Liver (tissue), 9 donors: ENCODE measurements around the gene MICU1. TPM values are rescaled to one million over a fixed set of nuclear protein-coding genes. Genes with fewer than 3 reads are reported as not detected.

ENCODE experiments used
- DNase-seq: peaks from one replicate; pipeline ENCODE4 v3.0.0-alpha.2; 2017; ENCODE audit warnings: low spot score
- H3K27ac ChIP-seq, 2 donors: one replicate each; pipeline ENCODE4 v1.7.0; 2013; ENCODE audit warnings: inconsistent platforms in 2 of 2, low read length in 2 of 2, control low read depth in 1 of 2, low read depth in 1 of 2, mild to moderate bottlenecking in 1 of 2
- H3K27me3 ChIP-seq, 4 donors: one replicate each; pipeline versions ENCODE4 v1.6.1 to v1.7.0; 2013; ENCODE audit warnings: low read length in 3 of 4, inconsistent platforms in 1 of 4, mild to moderate bottlenecking in 1 of 4, moderate library complexity in 1 of 4; ENCODE audit not compliant: control insufficient read depth in 4 of 4, insufficient read depth in 4 of 4
- H3K36me3 ChIP-seq, 4 donors: one replicate each; pipeline versions ENCODE4 v1.6.1 to v1.7.0; 2013; ENCODE audit warnings: low read length in 3 of 4, mild to moderate bottlenecking in 3 of 4, low read depth in 1 of 4, moderate library complexity in 1 of 4; ENCODE audit not compliant: control insufficient read depth in 4 of 4, insufficient read depth in 3 of 4
- H3K4me1 ChIP-seq, 4 donors: one replicate each; pipeline versions ENCODE4 v1.6.1 to v1.7.0; 2013; ENCODE audit warnings: low read length in 3 of 4, mild to moderate bottlenecking in 3 of 4, moderate library complexity in 1 of 4; ENCODE audit not compliant: control insufficient read depth in 4 of 4, insufficient read depth in 4 of 4
- H3K4me3 ChIP-seq, 3 donors: one replicate each; pipeline versions ENCODE4 v1.6.1 to v1.7.0; 2013; ENCODE audit warnings: low read length in 3 of 3, control low read depth in 1 of 3, low read depth in 1 of 3, mild to moderate bottlenecking in 1 of 3
- H3K9ac ChIP-seq, 2 donors: one replicate each; pipeline ENCODE4 v1.7.0; 2013; ENCODE audit warnings: low read length in 2 of 2, mild to moderate bottlenecking in 2 of 2, moderate library complexity in 2 of 2, control low read depth in 1 of 2, low read depth in 1 of 2
- H3K9me3 ChIP-seq, 4 donors: one replicate each; pipeline versions ENCODE4 v1.6.1 to v1.7.0; 2013; ENCODE audit warnings: low read length in 3 of 4; ENCODE audit not compliant: control insufficient read depth in 4 of 4
- ATF3 ChIP-seq: IDR thresholded peaks from 2 replicates; pipeline ENCODE4 v1.6.1; 2016; ENCODE audit warnings: antibody characterized with exemption
- CTCF ChIP-seq: fragments of 150-350 bp; IDR thresholded peaks from 2 replicates; pipeline ENCODE4 v1.5.1; 2017; ENCODE audit warnings: improper control_type of control experiment, low read depth, low read length; ENCODE audit not compliant: missing input control
- EGR1 ChIP-seq, 2 donors: IDR thresholded peaks; 2 replicates each; pipeline ENCODE4 v1.6.1; 2016 to 2018; ENCODE audit warnings: antibody characterized with exemption in 2 of 2, low read depth in 2 of 2
- FOXA1 ChIP-seq: IDR thresholded peaks from 2 replicates; pipeline ENCODE4 v1.6.1; 2016; ENCODE audit warnings: antibody characterized with exemption
- FOXA2 ChIP-seq: IDR thresholded peaks from 2 replicates; pipeline ENCODE4 v1.6.1; 2016; ENCODE audit warnings: antibody characterized with exemption
- GABPA ChIP-seq, 2 donors: IDR thresholded peaks in 1 of 2; conservative IDR thresholded peaks in 1 of 2; 2 replicates each; pipeline ENCODE4 v1.6.1; 2016; ENCODE audit warnings: antibody characterized with exemption in 2 of 2, mild to moderate bottlenecking in 1 of 2, moderate library complexity in 1 of 2
- HNF4A ChIP-seq, 2 donors: conservative IDR thresholded peaks; 2 replicates each; pipeline ENCODE4 v1.6.1; 2016; ENCODE audit warnings: antibody characterized with exemption in 2 of 2, mild to moderate bottlenecking in 2 of 2
- HNF4G ChIP-seq: IDR thresholded peaks from 2 replicates; pipeline ENCODE4 v1.6.1; 2016; ENCODE audit warnings: antibody characterized with exemption
- JUND ChIP-seq, 2 donors: IDR thresholded peaks; 2 replicates each; pipeline ENCODE4 v1.6.1; 2016; ENCODE audit warnings: antibody characterized with exemption in 2 of 2
- MAX ChIP-seq: IDR thresholded peaks from 2 replicates; pipeline ENCODE4 v1.6.1; 2016; ENCODE audit warnings: antibody characterized with exemption
- NR2F2 ChIP-seq: IDR thresholded peaks from 2 replicates; pipeline ENCODE4 v1.6.1; 2016; ENCODE audit warnings: antibody characterized with exemption
- RAD21 ChIP-seq, 2 donors: IDR thresholded peaks; 2 replicates each; pipeline ENCODE4 v1.6.1; 2016; ENCODE audit warnings: antibody characterized with exemption in 2 of 2, mild to moderate bottlenecking in 2 of 2
- REST ChIP-seq: IDR thresholded peaks from 2 replicates; pipeline ENCODE4 v1.6.1; 2016; ENCODE audit warnings: antibody characterized with exemption, mild to moderate bottlenecking
- RXRA ChIP-seq, 2 donors: IDR thresholded peaks; 2 replicates each; pipeline ENCODE4 v1.6.1; 2017 to 2018; ENCODE audit warnings: antibody characterized with exemption in 2 of 2, mild to moderate bottlenecking in 1 of 2
- SP1 ChIP-seq: IDR thresholded peaks from 2 replicates; pipeline ENCODE4 v1.6.1; 2018; ENCODE audit warnings: antibody characterized with exemption, mild to moderate bottlenecking
- TAF1 ChIP-seq: conservative IDR thresholded peaks from 2 replicates; pipeline ENCODE4 v1.6.1; 2016; ENCODE audit warnings: antibody characterized with exemption, mild to moderate bottlenecking
- YY1 ChIP-seq: IDR thresholded peaks from 2 replicates; pipeline ENCODE4 v1.6.1; 2016; ENCODE audit warnings: antibody characterized with exemption, mild to moderate bottlenecking
- ZBTB33 ChIP-seq: IDR thresholded peaks from 2 replicates; pipeline ENCODE4 v1.6.1; 2016; ENCODE audit warnings: antibody characterized with exemption
- WGBS: extraction: QIAGEN DNeasy Blood & Tissue Kit; methylation state at CpG from one replicate; pipeline ENCODE4 v1.1.7; 2013; 5-methylcytosine and 5-hydroxymethylcytosine counted together
- polyA plus RNA-seq, 2 donors: library from polyadenylated mRNA; stranded (reverse) in 1 of 2; unstranded in 1 of 2; fragments of 200-250 nt in 1 of 2; fragments of >200 nt in 1 of 2; fragmentation: Nextera tagmentation in 1 of 2; extraction: Ambion mirVana in 1 of 2; gene quantifications; one replicate each; pipeline versions ENCODE4 v1.2.1 to v1.2.3, GENCODE V29; 2013 to 2015
- total RNA-seq, 2 donors: library from RNA; depleted of rRNA; stranded (reverse); fragments of >200 nt; gene quantifications; one replicate each; pipeline ENCODE4 v1.2.3, GENCODE V29; 2014
- donor health status: healthy.
- donor health status: healthy.
- donor health status: healthy.
- donor health status: healthy.
- donor health status: healthy.

MICU1 gene
- total and polyA plus RNA-seq, 4 donors: 26.4 to 47.4 (median 32.1) TPM

GRCh38 chr10:72466018-72466417 lies 159.9 kb downstream of the MICU1 start:
- no peaks in the 10 kb centered on the region for H3K27me3 ChIP-seq
- H3K9ac ChIP-seq: no peak overlapping the region
- no peaks in the 10 kb centered on the region for H3K9me3 ChIP-seq
- TF ChIP-seq SP1 (no peak), RXRA (IDR thresholded peaks at IDR 0.05) (no peak), ATF3 (no peak), RAD21 (IDR thresholded peaks at IDR 0.05) (no peak), TAF1 (no peak), HNF4G (no peak), CTCF (no peak), HNF4A (conservative IDR thresholded peaks at IDR 0.05) (no peak), GABPA (IDR thresholded peaks at IDR 0.05 in 1 of 2, conservative IDR thresholded peaks at IDR 0.05 in 1 of 2) (no peak), FOXA2 (no peak), FOXA1 (no peak), EGR1 (IDR thresholded peaks at IDR 0.05; ENCODE audit: low read depth in 2 of 2) (no peak), NR2F2 (no peak), YY1 (no peak), MAX (no peak), JUND (IDR thresholded peaks at IDR 0.05) (no peak), ZBTB33 (no peak)
- 92% methylated on average over 4 of the region's 4 CpGs for WGBS
- DNase-seq: no peak
- no peak overlapping the region for H3K27ac ChIP-seq
- peaks cover 0 to 2% (median 0%) of the 10 kb centered on the region in 4 donors for H3K4me1 ChIP-seq
- peaks cover 0 to 31% (median 21%) of the 10 kb centered on the region in 4 donors for H3K36me3 ChIP-seq
- no peak overlapping the region for H3K4me3 ChIP-seq

- no peak for DNase-seq
- no peak for TF ChIP-seq NR2F2
- WGBS: 72% methylated on average over 2 of the region's 2 CpGs
These were observed 161.4 kb downstream of the MICU1 start for GRCh38 chr10:72464438-72464837.

GRCh38 chr10:72462261-72462660 lies 163.6 kb downstream of the MICU1 start:
- no peak for TF ChIP-seq JUND (IDR thresholded peaks at IDR 0.05)
- TF ChIP-seq TAF1: no peak
- TF ChIP-seq HNF4G: no peak
- TF ChIP-seq GABPA (IDR thresholded peaks at IDR 0.05 in 1 of 2, conservative IDR thresholded peaks at IDR 0.05 in 1 of 2): no peak
- TF ChIP-seq REST: no peak
- Histone ChIP-seq H3K4me3 (no peak overlapping the region), H3K9me3 (no peaks in the 10 kb centered on the region), H3K36me3 (peaks cover 0 to 17% (median 9%) of the 10 kb centered on the region in 4 donors), H3K4me1 (peaks cover 0 to 5% (median 0%) of the 10 kb centered on the region in 4 donors), H3K9ac (no peak overlapping the region), H3K27me3 (no peaks in the 10 kb centered on the region), H3K27ac (no peak overlapping the region)
- WGBS: 92% methylated on average over 3 of the region's 3 CpGs
- no peak for DNase-seq

More at GRCh38 chr10:72464438-72464837, 161.4 kb downstream of the MICU1 start:
- Histone ChIP-seq H3K4me3 (no peak overlapping the region), H3K36me3 (peaks cover 0 to 18% (median 12%) of the 10 kb centered on the region in 4 donors), H3K9me3 (no peaks in the 10 kb centered on the region), H3K4me1 (peaks cover 0 to 4% (median 0%) of the 10 kb centered on the region in 4 donors), H3K27ac (no peak overlapping the region), H3K27me3 (no peaks in the 10 kb centered on the region), H3K9ac (no peak overlapping the region)
